Hypothalamus (tissue), 51 donors: ENCODE results near the gene MAGI1.
A peak's percentile ranks its signal among the peaks of the same experiment; 100 is the strongest.

Experiments
- DNase-seq, 51 donors: peaks; one replicate each; lab custom pipeline; 2025; lab: John Stamatoyannopoulos, UW

MAGI1 gene

GRCh38 chr3:65659396-65659795 lies 379.3 kb downstream of the MAGI1 start:
- DNase-seq = no peak

DNA sequence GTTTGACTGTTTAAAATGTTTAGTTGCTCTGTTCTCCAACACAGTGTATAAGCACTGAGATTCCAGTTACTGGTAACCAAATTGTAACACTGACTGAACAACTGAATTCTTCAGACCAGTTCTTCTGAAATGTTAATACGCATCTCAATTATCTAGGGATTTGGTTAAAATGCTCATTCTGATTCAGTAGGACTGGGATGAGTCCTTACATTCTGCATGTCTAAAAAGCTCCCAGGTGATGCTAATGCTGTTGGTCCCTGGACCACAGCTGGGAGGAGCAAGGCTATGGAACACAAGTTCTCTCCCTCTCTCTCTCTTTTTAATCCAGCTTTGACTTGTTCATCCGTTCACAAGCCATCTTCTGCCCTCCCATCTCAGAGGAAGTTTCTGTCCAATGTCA lies 380.3 kb downstream of the MAGI1 start:
- DNase-seq = no peak

DNA sequence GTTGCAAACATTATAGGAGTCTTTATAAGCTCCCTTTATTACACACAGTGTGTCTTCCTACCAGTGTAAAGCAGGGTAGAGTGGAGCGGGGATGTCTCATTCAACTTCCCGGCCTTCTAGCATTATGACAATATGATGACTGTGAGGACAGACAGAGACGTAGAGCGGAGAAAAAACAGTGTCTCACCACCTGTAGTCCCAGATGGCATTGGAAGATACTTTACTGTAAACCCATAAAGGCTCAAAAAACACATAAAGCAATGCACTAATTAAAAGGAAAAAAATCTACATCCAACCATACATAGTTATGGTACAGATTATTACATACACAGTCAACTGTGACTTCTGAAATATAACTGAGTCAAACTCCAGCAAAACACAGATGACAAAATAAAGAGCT lies 383.7 kb downstream of the MAGI1 start:
- no peak for DNase-seq

GRCh38 chr3:65653731-65654130 lies 385.0 kb downstream of the MAGI1 start:
- no peak for DNase-seq

GRCh38 chr3:65650247-65650646 lies 388.5 kb downstream of the MAGI1 start:
- no peak for DNase-seq

DNA sequence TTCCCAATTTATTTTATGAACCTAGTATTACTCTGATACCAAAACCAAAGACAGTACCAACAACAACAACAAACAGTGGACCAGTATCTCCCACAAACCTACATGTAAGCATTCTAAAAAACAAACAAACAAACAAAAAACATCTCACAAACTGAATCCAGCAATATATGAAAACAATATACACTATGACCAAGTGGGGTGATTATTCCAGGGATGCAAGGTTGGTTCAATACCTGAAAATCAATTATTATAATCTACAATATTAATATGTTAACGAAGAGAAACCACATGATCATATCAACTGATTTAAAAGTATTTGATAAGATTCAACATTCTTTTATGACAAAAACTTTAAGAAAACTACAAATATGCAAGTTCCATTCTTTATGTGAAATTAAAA lies 391.3 kb downstream of the MAGI1 start:
- no peak for DNase-seq

DNA sequence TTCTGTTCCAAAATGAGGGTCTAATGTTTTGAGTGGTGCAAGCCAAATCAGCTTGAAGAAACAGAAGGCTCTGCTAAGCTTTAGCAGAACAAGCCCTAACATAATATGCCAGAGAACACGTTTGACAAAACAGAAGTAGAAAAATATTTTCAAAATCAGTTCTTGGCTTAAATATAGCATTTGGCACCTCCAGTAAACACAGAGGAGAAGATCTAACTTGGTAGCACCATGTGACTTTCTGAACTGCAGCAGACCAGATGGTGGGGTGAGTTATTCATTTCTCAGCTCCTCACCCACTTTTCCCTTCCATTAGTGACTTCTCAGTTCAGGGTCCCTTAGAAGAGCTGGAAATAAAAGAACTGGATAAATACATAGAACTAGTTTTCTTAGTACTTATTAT lies 395.8 kb downstream of the MAGI1 start:
- no peak for DNase-seq

GRCh38 chr3:65641777-65642176 lies 396.9 kb downstream of the MAGI1 start:
- DNase-seq = no peak

- DNase-seq = no peak
Observed at GRCh38 chr3:65641045-65641444, 397.7 kb downstream of the MAGI1 start.

GRCh38 chr3:65639444-65639843 lies 399.3 kb downstream of the MAGI1 start:
- DNase-seq = no peak

GRCh38 chr3:65638301-65638700 lies 400.4 kb downstream of the MAGI1 start:
- DNase-seq = no peak

GRCh38 chr3:65636326-65636725 lies 402.4 kb downstream of the MAGI1 start:
- no peak for DNase-seq

GRCh38 chr3:65635657-65636056 lies 403.1 kb downstream of the MAGI1 start:
- no peak for DNase-seq

- DNase-seq = no peak
Observed at GRCh38 chr3:65633018-65633638, 405.6 kb downstream of the MAGI1 start.

DNA sequence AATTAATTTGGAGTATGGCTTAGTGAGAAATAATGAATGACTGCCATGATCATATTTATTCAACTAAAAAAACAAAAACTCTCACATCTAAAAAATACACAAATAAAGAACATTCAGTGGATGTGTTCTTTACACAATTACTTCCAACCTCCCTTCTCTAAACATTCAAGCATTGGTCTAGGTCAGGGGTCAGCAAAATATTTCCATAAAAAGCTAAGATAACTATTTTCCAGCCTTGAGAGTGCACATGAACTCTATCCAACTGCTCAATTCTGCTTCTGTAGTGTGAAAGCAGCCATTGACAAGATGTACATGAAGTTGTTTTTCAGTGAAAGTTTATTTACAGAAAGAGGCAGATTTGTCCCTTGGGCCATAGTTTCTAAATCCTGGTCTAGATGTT lies 406.3 kb downstream of the MAGI1 start:
- no peak for DNase-seq

- DNase-seq = no peak
Observed at GRCh38 chr3:65628978-65629377, 409.7 kb downstream of the MAGI1 start.

DNA sequence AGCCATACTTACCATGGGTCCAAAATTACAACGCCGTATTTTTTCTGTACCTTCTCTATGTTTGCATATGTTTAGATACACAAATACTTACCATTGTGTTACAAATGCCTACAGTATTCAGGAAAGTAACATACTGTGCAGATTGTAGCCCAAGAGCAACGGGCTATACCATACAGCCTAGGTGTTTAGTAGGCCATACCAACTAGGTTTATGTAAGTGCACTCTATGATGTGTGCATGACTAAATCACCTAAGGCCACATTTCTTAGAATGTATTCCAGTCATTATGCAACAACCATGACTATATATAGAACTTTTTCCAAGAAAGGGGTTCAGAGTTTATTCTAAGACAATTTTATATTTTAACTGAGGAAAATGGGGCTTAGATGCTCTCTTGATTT lies 411.7 kb downstream of the MAGI1 start:
- no peak for DNase-seq

GRCh38 chr3:65625305-65625704 lies 413.4 kb downstream of the MAGI1 start:
- no peak for DNase-seq

DNA sequence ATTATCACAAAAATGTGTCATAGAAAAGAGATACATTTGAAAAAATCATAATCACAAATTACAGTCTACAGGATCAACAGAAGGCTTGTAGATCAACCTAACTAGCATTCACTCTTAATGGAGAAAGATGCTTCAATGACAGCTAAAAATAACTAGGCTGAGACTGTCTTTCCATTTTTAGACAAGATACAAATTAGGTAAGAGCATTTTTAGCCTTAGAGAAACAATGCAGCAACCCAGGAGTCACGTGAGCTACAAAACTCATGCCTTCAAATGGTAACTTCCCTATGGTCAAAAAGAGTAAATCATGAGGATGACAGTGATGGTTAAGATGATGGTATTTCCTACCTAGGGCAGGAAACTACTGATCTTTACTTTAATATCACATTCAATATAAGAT lies 415.4 kb downstream of the MAGI1 start:
- DNase-seq = no peak

DNA sequence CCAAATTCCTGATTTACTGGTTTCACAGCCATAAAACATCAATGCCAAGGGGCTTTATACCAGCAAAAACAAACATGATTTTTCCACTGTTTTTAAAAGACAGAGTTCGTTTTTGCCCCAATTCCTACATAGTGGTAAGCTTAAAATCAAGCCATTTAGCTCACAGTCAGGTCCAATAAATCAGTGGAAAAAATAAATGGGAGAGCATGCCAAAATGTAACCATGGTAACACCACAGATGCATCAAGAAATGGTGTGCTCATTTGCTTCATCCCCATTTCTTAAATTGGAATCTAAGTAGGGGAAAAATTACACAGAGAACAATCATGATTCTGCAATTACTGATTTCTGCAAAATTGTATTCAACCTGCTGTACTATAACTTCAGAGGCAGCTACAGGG lies 418.8 kb downstream of the MAGI1 start:
- DNase-seq = peak in 1 of 51 donors; percentile 36

DNA sequence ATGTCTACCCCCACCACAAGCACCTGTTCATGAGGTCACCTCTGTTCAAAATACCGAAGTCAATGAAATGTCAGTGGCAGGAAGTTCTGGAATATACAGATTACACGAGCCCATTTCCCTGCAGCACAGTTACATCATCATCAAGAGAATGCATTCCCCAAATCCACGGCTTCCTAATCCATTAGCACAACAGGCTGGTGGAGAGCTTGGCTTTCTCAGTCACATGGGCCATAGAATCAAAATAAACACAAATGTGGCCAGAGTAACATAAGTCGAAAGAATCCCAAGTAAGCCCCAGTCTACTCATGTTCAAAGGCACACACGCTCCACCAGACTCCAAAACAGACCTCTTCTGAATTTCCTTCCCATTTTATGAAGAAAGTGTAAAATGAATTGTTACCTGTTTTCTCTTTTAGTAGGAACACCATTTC lies 419.3 kb downstream of the MAGI1 start:
- DNase-seq = peak in 1 of 51 donors; percentile 36

DNA sequence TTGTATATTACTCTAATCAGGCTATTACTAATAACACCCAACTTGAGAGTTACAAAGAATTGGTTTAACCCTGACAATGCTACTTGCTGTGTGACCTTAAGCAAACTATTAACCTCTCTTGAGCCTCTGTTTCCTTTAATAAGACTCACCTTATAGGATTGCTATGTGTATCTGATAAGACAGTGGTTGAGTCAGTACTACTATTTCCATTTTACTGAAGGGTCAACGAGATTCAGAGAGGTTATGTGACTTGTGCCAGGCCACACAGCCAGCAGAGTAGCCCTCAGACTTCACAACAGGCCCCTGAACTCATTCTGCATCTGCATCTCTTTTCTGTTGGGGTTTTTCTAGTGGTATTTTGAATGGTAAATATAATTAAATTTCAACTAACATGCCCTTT lies 420.1 kb downstream of the MAGI1 start:
- no peak for DNase-seq

DNA sequence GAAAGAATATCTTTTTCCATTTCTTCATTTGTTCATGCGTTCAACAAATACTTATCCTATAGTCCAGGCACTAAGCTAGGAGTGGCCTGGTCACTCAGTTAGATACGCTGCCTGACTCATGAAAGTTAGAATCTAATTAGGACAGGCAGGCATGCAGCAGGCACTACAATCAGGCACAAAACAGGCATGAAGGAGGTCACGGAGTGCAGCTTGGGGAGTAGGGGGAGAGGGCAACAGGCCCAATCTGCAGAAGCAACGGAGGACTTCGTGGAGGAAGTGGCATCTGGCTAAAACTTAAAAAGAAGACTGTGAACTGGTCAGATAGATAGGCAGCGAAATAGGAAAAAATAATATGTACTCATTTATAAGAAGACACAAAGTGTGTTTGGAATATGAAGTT lies 420.9 kb downstream of the MAGI1 start:
- DNase-seq = no peak
